IMR-90 (cell line): ENCODE results near the gene CAST.

ENCODE experiments used
- CTCF ChIP-seq: conservative IDR thresholded peaks from 2 replicates; pipeline ENCODE4 v1.5.1; 2012; ENCODE audit warnings: mild to moderate bottlenecking, low read depth, low read length, improper control_type of control experiment
- POLR2A ChIP-seq: IDR thresholded peaks from 2 replicates; pipeline ENCODE4 v1.6.1; 2012; ENCODE audit warnings: mild to moderate bottlenecking, low read depth, low read length
- RAD21 ChIP-seq: IDR thresholded peaks from 2 replicates; pipeline ENCODE4 v1.6.1; 2012; ENCODE audit warnings: low read length, improper control_type of control experiment

GRCh38 chr5:96648593-96648992 is 13.6 kb upstream of the CAST start:
- TF ChIP-seq CTCF = no peak
- no peak for TF ChIP-seq RAD21
- TF ChIP-seq POLR2A = no peak
